Umbilical cord (tissue), 2 donors: Measurements from ENCODE around the gene RANBP3L. TPM values are rescaled to one million over a fixed set of nuclear protein-coding genes. Genes with fewer than 3 reads are reported as not detected.
"Not testable (repeated sequence)": the region's sequence is repeated elsewhere in the genome, so short reads cannot be mapped to it uniquely, and the experiment has no call there.

Experiments
- DNase-seq: peaks from one replicate; pipeline ENCODE4 v3.0.0-alpha.2; 2015; ENCODE audit warnings: low spot score
- total RNA-seq: library from RNA; depleted of rRNA; stranded (reverse); fragments of >200 nt; gene quantifications from one replicate; pipeline ENCODE4 v1.2.3, GENCODE V29; 2014; ENCODE audit warnings: low replicate concordance; ENCODE audit not compliant: insufficient read depth

Gene RANBP3L
- 36.4 TPM for total RNA-seq

- DNase-seq, result peak; percentile 81
Measured at GRCh38 chr5:36301858-36302603, at the start of gene RANBP3L. RANBP3L (minus strand) TSS chr5:36301902; CDS start chr5:36301416, 486 bp downstream.

GRCh38 chr5:36346896-36347690, 45.4 kb upstream of the RANBP3L start:
- no peak for DNase-seq

- no peak for DNase-seq
Measured at GRCh38 chr5:36344899-36345298, 43.2 kb upstream of the RANBP3L start.

GRCh38 chr5:36341720-36342119, 40.0 kb upstream of the RANBP3L start:
- not testable (repeated sequence) for DNase-seq

- peak; percentile 74 for DNase-seq
Measured at GRCh38 chr5:36337597-36337996, 35.9 kb upstream of the RANBP3L start.

- DNase-seq, result peak; percentile 91
Measured at GRCh38 chr5:36334315-36334714, 32.6 kb upstream of the RANBP3L start.

GRCh38 chr5:36332720-36333119, 31.0 kb upstream of the RANBP3L start:
- DNase-seq, result not testable (repeated sequence)

GRCh38 chr5:36325196-36325595, 23.5 kb upstream of the RANBP3L start:
- no peak for DNase-seq

GRCh38 chr5:36323926-36324781, 22.5 kb upstream of the RANBP3L start:
- no peak for DNase-seq

- no peak for DNase-seq
Measured at GRCh38 chr5:36312953-36313672, 11.4 kb upstream of the RANBP3L start.

GRCh38 chr5:36311956-36312355, 10.3 kb upstream of the RANBP3L start:
- no peak for DNase-seq

- no peak for DNase-seq
Measured at GRCh38 chr5:36310138-36310537, 8.4 kb upstream of the RANBP3L start.

- DNase-seq, result peak; percentile 60
Measured at GRCh38 chr5:36305571-36306326, 4.0 kb upstream of the RANBP3L start.

- no peak for DNase-seq
Measured at GRCh38 chr5:36304095-36304805, 2.5 kb upstream of the RANBP3L start.

- DNase-seq, result no peak
Measured at GRCh38 chr5:36300927-36301540, 668 bp downstream of the RANBP3L start.

GRCh38 chr5:36300191-36300926, 1.3 kb downstream of the RANBP3L start:
- DNase-seq, result peak; percentile 28

GRCh38 chr5:36298552-36298951, 3.1 kb downstream of the RANBP3L start:
- peak; percentile 74 for DNase-seq

- DNase-seq, result no peak
Measured at GRCh38 chr5:36297653-36298052, 4.0 kb downstream of the RANBP3L start.
